Activated naive CD8-positive, alpha-beta T cell treated with anti-CD3 and anti-CD28 coated beads, Interleukin-2, amount 50 U/mL, for 24 hours (primary cell): ENCODE results near the gene UBE2Q2.
"Not testable (repeated sequence)": the region's sequence is repeated elsewhere in the genome, so short reads cannot be mapped to it uniquely, and the experiment has no call there.

Source experiments
- ATAC-seq: fragments of 150-1000 bp; cut with Tn5 transposase; one replicate; pipeline ENCODE4 v1.10.0; 2021
- DNase-seq: peaks from one replicate; pipeline ENCODE4 v3.0.0; 2021
- H3K27ac Mint-ChIP-seq: one replicate; pipeline ENCODE4 v1.8.0; 2021; ENCODE audit warnings: mild to moderate bottlenecking, mixed read lengths
- H3K27me3 Mint-ChIP-seq: one replicate; pipeline ENCODE4 v1.8.0; 2021; ENCODE audit warnings: mixed read lengths
- H3K36me3 Mint-ChIP-seq: one replicate; pipeline ENCODE4 v1.8.0; 2021; ENCODE audit warnings: low read depth, mixed read lengths
- H3K4me1 Mint-ChIP-seq: one replicate; pipeline ENCODE4 v1.8.0; 2021; ENCODE audit warnings: mixed read lengths
- H3K4me3 Mint-ChIP-seq: one replicate; pipeline ENCODE4 v1.8.0; 2021; ENCODE audit warnings: mild to moderate bottlenecking, moderate library complexity, mixed read lengths
- H3K9me3 Mint-ChIP-seq: one replicate; pipeline ENCODE4 v1.8.0; 2021; ENCODE audit warnings: mixed read lengths

UBE2Q2 gene

DNA sequence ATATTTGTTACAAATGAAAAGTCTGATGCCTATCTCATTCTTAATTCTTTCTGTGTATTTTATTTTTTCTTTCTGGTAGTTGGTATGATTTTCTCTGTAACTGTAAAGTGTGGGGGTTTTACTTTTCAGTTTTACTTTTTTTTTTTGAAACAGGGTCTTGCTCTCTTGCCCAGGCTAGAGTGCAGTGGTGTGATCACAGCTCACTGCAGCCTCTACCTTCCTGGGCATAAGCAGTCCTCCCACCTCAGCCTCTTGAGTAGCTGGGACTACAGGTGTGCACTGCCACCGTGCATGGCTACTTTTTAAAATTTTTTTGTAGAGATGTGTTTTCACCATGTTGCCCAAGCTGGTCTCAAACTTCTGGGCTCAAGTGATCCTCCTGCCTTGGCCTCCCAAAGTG, 22.8 kb downstream of the UBE2Q2 start:
- H3K27me3 Mint-ChIP-seq, H3K27ac Mint-ChIP-seq, H3K4me3 Mint-ChIP-seq, DNase-seq, H3K9me3 Mint-ChIP-seq, ATAC-seq: not testable (repeated sequence)
- H3K4me1 Mint-ChIP-seq = peaks cover 29% of the 10 kb centered on the region
- peaks cover 24% of the 10 kb centered on the region for H3K36me3 Mint-ChIP-seq

DNA sequence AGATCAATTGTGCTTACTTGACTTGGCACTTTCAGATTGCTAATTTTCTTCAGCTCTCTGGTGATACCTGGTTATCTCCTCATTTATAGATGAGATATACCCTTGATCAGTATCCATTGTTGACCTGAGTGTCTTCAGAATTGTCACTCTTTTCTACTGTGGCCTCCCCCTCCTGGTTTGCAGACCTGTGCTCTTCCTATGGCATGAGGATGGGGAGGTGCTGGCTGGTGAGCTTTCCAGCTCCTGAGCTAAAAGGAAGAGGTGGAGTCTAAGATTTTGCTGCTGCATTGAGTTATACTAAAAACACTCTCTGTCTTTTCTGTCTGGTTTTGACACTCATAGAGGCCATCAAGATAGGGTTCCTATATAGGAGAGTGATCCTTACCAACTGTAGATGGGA, 23.7 kb downstream of the UBE2Q2 start:
- no peak overlapping the region for H3K4me3 Mint-ChIP-seq
- DNase-seq = no peak
- ATAC-seq = no peak
- H3K27ac Mint-ChIP-seq = peak overlapping the region; percentile 17
- no peaks in the 10 kb centered on the region for H3K27me3 Mint-ChIP-seq
- peaks cover 29% of the 10 kb centered on the region for H3K4me1 Mint-ChIP-seq
- H3K36me3 Mint-ChIP-seq = peaks cover 21% of the 10 kb centered on the region
- H3K9me3 Mint-ChIP-seq = no peaks in the 10 kb centered on the region

DNA sequence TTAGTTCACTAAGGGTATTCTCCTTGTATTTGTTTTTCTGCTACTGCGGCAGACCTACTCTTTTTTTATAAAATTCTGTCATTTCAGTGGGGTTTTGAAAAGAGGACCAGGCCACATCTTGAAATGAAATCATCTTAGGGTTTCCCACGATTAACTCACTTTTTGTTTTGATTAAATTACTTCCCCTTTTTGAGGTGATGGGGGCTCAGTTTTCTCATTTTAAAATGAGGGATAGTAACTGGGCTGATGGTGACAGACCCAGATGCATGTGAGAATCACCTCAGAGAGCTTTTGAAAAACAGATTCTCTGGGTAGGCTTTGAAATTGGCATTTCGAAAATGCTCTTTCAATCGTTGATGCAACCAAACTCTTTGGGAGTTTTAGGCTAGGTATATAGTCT, 24.2 kb downstream of the UBE2Q2 start:
- ATAC-seq (no peak), DNase-seq (no peak)
- Mint-ChIP-seq H3K27me3 (no peaks in the 10 kb centered on the region), H3K4me3 (peak overlapping the region; percentile 12), H3K4me1 (peaks cover 29% of the 10 kb centered on the region), H3K27ac (peak overlapping the region; percentile 25), H3K36me3 (peaks cover 18% of the 10 kb centered on the region), H3K9me3 (no peaks in the 10 kb centered on the region)

DNA sequence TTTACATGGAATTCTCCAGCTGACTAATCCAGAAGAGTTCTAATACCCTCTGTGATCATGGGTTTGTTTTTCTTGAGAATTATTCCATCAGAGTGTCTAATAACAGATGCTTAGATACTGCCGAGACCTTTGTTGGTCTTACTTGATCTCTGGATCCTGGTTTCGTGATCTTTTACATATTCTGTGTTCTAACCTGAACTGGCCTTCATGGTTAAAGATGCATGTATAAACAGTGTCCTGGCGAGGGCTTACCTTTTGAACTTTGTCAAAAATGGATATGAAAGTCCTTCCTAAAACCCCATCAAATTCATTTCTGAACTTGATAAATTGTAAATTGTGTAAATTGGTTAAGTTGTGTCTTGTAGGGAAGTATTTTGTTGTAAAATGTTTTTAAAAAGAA, 24.8 kb downstream of the UBE2Q2 start:
- Mint-ChIP-seq H3K27ac (no peak overlapping the region), H3K27me3 (no peaks in the 10 kb centered on the region), H3K4me1 (peaks cover 29% of the 10 kb centered on the region), H3K9me3 (no peaks in the 10 kb centered on the region), H3K36me3 (peaks cover 15% of the 10 kb centered on the region), H3K4me3 (no peak overlapping the region)
- ATAC-seq = no peak
- DNase-seq = no peak

DNA sequence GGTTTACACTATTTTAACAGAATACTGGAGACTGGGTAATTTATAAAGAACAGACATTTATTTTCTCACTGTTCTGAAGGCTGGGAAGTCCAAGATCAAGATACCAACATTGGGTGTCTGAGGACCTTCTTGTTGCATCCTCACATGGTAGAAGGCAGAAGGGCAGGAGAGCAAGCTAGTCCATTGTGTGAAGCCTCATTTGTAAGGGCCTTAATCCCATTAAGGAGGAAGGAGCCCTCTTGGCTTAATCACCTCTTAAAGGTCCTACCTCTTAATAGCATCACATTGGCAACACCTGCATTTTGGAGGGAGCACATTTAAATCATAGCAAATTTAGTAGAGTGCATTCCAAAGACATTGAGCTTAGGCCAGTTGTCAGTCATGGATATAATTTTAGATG, 26.2 kb downstream of the UBE2Q2 start:
- Mint-ChIP-seq H3K27ac (no peak overlapping the region), H3K4me1 (peaks cover 23% of the 10 kb centered on the region), H3K9me3 (no peaks in the 10 kb centered on the region), H3K4me3 (no peak overlapping the region), H3K27me3 (no peaks in the 10 kb centered on the region), H3K36me3 (peaks cover 17% of the 10 kb centered on the region)
- ATAC-seq (no peak), DNase-seq (no peak)

DNA sequence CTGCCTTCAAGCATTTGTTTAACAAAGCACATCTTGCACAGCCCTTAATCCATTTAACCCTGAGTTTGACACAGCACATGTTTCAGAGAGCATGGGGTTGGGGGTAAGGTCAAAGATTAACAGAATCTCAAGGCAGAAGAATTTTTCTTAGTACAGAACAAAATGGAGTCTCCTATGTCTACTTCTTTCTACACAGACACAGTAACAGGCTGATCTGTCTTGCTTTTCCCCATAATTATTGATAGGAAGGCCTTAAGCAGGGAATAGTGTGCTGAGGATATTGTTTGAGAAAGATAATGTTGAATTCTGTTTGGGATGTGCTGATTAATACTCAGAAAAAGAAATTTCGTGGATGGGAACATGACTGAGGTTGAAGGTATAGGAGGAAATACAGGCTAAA, 28.3 kb downstream of the UBE2Q2 start:
- Mint-ChIP-seq H3K36me3 (peaks cover 23% of the 10 kb centered on the region), H3K4me1 (peaks cover 17% of the 10 kb centered on the region)

DNA sequence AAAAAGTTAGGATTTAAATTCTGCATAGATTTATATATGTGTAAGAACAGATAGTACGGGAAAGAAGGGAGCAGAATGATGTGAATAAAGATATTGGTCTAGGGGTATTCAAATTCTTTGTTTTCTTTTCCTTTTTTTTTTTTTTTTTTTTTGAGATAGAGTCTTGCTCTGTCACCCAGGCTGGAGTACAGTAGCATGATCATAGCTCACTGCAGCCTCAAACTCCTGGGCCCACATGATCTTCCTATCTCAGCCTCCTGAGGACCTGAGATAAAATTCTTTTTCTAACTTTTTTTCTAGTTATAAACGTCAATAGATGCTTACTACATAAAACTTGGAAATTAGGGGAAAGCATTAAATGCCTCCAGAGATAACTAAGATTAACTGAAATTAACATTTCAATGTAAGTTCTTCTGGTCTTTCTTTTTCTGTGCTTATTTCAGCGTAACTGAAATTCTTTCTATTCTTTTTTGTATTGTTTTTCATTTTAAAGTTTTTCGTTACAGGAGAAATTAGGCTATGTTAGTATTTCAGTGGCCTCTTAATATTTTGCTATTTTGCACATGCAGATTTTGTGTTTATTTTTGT, 29.2 kb downstream of the UBE2Q2 start:
- Mint-ChIP-seq H3K4me3 (no peak overlapping the region), H3K9me3 (no peaks in the 10 kb centered on the region), H3K36me3 (peaks cover 25% of the 10 kb centered on the region), H3K27me3 (no peaks in the 10 kb centered on the region), H3K27ac (no peak overlapping the region), H3K4me1 (peaks cover 10% of the 10 kb centered on the region)
- ATAC-seq (no peak), DNase-seq (no peak)

More for the DNA sequence above, 28.3 kb downstream of the UBE2Q2 start:
- ATAC-seq, H3K27ac Mint-ChIP-seq, H3K4me3 Mint-ChIP-seq, H3K9me3 Mint-ChIP-seq, H3K27me3 Mint-ChIP-seq, DNase-seq: not testable (repeated sequence)

DNA sequence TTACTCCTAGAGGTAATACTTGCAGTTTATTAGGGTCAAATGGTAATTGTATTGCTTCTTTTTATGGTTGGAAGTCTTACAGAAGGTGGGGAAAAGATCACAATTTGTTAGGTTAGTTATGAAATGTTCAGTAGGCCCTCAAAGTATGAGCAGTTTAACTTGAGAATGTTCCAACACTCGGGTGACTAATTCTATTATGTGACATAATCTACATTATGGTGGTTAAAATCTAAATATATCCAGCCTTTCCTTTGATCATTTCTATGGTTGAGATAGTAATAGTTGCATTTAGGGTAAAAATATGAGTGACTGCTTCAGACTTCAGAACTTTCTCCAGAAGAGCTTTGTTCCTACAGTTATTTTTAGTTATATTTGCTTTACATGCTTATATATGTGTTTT, 40.8 kb downstream of the UBE2Q2 start:
- Mint-ChIP-seq H3K36me3 (peaks cover 10% of the 10 kb centered on the region), H3K9me3 (no peaks in the 10 kb centered on the region), H3K4me1 (peaks cover 4% of the 10 kb centered on the region), H3K27ac (no peak overlapping the region), H3K27me3 (no peaks in the 10 kb centered on the region), H3K4me3 (no peak overlapping the region)
- DNase-seq = no peak
- ATAC-seq = no peak

DNA sequence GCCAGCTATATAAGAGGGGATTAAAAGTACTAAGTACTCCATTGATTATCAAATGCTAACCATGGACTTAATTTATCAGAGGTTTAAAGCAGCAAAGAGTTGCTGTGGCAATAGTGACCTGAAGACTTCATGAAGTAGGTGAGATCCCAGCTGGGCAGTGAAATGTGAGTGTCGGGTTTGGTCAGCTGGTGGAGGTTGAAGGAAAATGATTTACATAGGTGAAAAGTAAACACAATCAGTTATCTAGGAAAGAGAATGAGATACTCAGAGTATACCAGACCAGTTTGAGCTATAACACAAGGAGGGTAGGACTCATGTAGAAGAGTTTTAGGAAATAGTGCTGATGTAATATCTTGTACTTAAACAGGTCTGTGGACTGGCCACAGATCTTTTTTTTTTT, 43.9 kb downstream of the UBE2Q2 start:
- Mint-ChIP-seq H3K27me3 (no peaks in the 10 kb centered on the region), H3K36me3 (peaks cover 8% of the 10 kb centered on the region), H3K27ac (no peak overlapping the region), H3K4me1 (peaks cover 12% of the 10 kb centered on the region), H3K4me3 (no peak overlapping the region), H3K9me3 (no peaks in the 10 kb centered on the region)
- ATAC-seq = no peak
- DNase-seq = no peak

DNA sequence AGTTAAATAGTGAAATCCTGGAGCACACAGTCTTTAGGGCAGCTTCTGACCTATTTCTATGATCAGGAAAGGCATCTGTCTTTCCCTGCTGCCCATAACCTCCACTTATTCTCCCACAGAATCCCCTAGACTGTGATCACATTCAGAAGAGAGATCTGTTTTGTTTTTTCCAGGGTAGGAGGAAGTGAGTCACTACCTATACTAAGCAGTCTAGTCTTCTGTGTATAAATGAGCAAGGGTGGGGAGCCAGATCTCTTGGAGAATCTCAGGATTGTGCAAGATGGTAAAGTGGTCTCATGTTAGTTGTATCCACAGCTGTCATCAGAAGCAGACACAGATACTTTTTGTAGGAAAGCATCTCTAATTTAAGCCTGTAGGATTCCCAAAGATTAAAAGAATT, 48.6 kb downstream of the UBE2Q2 start:
- DNase-seq (no peak), ATAC-seq (peak; percentile 88)
- Mint-ChIP-seq H3K27ac (no peak overlapping the region), H3K4me1 (peaks cover 8% of the 10 kb centered on the region), H3K27me3 (no peaks in the 10 kb centered on the region), H3K4me3 (no peak overlapping the region), H3K9me3 (no peaks in the 10 kb centered on the region), H3K36me3 (peaks cover 5% of the 10 kb centered on the region)

DNA sequence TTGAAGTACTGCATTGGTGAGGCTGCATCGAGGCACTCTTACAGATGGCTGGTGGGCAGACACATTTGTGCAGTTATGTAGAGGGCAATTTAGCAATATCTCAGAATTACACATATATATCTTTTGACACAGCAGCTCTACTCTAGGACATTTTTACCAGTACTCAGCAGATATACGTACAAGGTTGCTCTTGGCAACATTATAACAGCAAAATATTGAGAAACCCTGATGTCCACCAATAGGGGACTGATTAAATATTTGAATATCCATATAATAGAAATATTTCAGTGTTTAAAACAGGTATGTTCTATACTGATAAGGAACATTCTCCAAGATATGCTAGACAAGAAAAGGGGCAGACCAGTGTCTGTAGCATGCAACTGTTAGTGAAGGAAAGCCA, 52.5 kb downstream of the UBE2Q2 start:
- no peaks in the 10 kb centered on the region for H3K9me3 Mint-ChIP-seq
- H3K4me3 Mint-ChIP-seq = no peak overlapping the region
- H3K27ac Mint-ChIP-seq = no peak overlapping the region
- ATAC-seq (no peak), DNase-seq (no peak)
- H3K27me3 Mint-ChIP-seq = no peaks in the 10 kb centered on the region
- H3K4me1 Mint-ChIP-seq = peaks cover 10% of the 10 kb centered on the region
- H3K36me3 Mint-ChIP-seq = peaks cover 5% of the 10 kb centered on the region

DNA sequence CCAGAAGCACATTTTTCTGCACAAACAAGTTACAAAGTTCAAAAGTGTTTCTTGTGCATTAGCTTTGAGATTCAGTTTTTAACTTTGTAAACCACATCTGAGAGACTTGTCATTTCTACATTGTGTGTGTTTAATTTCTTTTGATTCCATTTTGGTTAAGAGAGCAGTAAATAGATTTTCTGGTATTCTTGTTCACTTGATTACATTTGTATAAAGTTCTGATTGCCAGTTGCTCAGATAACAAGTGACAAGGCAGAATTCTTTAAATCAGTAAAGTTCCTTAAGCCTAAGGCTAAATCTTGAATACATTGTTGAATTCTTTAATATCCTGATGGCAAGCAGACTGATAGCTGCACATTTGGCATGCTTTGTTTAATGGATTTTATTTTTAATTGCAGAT, 57.3 kb downstream of the UBE2Q2 start:
- no peak for ATAC-seq
- no peak overlapping the region for H3K27ac Mint-ChIP-seq
- H3K4me1 Mint-ChIP-seq = peaks cover 31% of the 10 kb centered on the region

DNA sequence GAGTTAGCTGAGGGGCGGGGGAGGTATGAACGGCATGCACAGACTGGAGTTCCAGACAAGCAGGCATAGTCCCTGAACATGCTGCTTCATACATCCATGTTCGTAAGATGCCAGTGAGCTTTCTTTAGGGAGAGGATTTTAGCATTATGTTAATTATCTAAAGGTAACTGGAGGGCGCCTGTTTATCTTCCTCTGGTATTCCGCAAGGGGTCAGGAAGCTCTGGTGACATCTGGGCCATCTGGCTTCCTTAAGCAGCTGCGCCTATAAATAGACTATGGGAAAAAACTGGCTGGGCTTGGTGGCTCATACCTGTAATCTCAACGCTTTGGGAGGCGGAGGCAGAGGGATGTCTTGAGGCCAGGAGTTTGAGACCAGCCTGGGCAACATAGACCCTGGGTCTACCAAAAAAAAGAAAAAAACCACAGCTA, 58.9 kb downstream of the UBE2Q2 start:
- Mint-ChIP-seq H3K27ac (no peak overlapping the region), H3K4me1 (peaks cover 36% of the 10 kb centered on the region)
- no peak for DNase-seq

More for the DNA sequence above, 57.3 kb downstream of the UBE2Q2 start:
- no peaks in the 10 kb centered on the region for H3K27me3 Mint-ChIP-seq
- DNase-seq = no peak
- H3K9me3 Mint-ChIP-seq = no peaks in the 10 kb centered on the region
- no peak overlapping the region for H3K4me3 Mint-ChIP-seq
- peaks cover 16% of the 10 kb centered on the region for H3K36me3 Mint-ChIP-seq

DNA sequence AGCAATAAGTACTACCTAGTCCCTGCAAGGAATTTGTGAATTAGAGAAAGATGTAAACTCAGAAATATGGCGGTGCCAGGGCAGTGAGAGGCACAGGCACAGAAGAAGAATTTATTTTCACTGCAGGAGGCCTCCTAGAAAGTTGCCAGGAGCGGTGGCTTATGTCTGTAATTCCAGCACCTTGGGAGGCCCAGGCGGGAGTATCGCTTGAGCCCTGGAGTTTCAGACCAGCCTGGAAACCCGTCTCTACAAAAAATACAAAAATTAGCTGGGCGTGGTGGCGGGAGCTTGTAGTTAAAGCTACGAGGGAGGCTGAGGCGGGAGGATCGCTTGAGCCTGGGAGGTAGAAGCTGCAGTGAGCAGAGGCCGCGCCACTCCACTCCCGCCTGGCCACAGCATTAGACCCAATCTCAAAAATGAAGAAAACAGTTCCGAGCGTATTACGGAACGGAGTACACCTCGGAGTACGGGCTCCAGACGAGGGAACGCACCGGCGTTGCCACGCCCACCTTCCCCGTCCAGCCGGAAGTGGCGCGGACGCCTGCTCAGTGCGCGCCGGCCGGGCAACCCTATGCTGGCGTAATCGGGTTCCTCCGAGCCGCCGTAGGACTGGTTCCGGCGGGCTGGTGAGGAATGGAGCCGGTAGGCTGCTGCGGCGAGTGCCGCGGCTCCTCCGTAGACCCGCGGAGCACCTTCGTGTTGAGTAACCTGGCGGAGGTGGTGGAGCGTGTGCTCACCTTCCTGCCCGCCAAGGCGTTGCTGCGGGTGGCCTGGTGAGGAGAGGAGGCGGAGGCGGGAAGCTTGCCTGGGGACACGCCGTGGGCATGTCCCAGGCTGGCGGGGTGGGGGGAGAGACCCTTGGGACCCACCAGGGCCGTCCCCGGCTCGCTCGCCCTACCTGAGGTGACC, 60.3 kb downstream of the UBE2Q2 start, which contains the start of gene FBXO22:
Gene FBXO22, plus strand, starts transcription at position 548 of the 909 bp plus-strand sequence. Its CDS starts 86 bp downstream, at position 634.
- H3K4me1 Mint-ChIP-seq = peaks cover 40% of the 10 kb centered on the region
- peak; percentile 93 for DNase-seq
- peaks cover 24% of the 10 kb centered on the region for H3K36me3 Mint-ChIP-seq
- no peaks in the 10 kb centered on the region for H3K9me3 Mint-ChIP-seq
- peak; percentile 99 for ATAC-seq
- peak within 1 kb of the TSS; percentile 100 for H3K4me3 Mint-ChIP-seq
- no peaks in the 10 kb centered on the region for H3K27me3 Mint-ChIP-seq
- H3K27ac Mint-ChIP-seq = peak within 1 kb of the TSS; percentile 94

More for the DNA sequence above, 58.9 kb downstream of the UBE2Q2 start:
- H3K36me3 Mint-ChIP-seq = peaks cover 25% of the 10 kb centered on the region
- no peak for ATAC-seq
- no peaks in the 10 kb centered on the region for H3K27me3 Mint-ChIP-seq
- no peaks in the 10 kb centered on the region for H3K9me3 Mint-ChIP-seq
- no peak overlapping the region for H3K4me3 Mint-ChIP-seq

DNA sequence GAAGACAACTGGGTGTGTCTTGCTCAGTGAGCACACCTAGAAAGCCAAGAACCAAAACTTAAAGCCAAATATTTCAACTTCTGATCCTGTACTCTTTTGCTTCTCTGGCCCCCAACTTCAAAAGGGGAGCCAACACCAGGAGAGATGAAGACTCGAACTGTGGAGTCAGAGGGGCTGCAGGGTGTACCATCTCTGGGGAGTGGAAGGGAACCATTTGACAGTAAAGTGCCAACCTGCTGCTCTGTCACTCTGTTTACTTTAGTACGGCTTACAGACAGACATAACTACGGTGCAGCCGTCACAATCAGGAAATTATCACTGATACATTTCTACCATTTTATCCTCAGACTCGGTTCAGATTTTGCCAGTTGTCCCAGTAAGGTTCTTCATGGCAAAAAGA, 62.0 kb downstream of the UBE2Q2 start:
- no peaks in the 10 kb centered on the region for H3K9me3 Mint-ChIP-seq
- ATAC-seq (no peak), DNase-seq (no peak)
- H3K27ac Mint-ChIP-seq = no peak overlapping the region
- peaks cover 51% of the 10 kb centered on the region for H3K4me1 Mint-ChIP-seq
- peak overlapping the region; percentile 100 for H3K4me3 Mint-ChIP-seq
- H3K27me3 Mint-ChIP-seq = no peaks in the 10 kb centered on the region
- H3K36me3 Mint-ChIP-seq = peaks cover 36% of the 10 kb centered on the region
